GM18861 (cell line): ENCODE measurements around the gene SNX32.
A peak's percentile ranks its signal among the peaks of the same experiment; 100 is the strongest.

Experiments used
- ATAC-seq: cut with Tn5 transposase; IDR thresholded peaks from one replicate; pipeline ENCODE4 v1.9.1; 2021; ENCODE audit not compliant: unreplicated experiment

SNX32 gene

DNA sequence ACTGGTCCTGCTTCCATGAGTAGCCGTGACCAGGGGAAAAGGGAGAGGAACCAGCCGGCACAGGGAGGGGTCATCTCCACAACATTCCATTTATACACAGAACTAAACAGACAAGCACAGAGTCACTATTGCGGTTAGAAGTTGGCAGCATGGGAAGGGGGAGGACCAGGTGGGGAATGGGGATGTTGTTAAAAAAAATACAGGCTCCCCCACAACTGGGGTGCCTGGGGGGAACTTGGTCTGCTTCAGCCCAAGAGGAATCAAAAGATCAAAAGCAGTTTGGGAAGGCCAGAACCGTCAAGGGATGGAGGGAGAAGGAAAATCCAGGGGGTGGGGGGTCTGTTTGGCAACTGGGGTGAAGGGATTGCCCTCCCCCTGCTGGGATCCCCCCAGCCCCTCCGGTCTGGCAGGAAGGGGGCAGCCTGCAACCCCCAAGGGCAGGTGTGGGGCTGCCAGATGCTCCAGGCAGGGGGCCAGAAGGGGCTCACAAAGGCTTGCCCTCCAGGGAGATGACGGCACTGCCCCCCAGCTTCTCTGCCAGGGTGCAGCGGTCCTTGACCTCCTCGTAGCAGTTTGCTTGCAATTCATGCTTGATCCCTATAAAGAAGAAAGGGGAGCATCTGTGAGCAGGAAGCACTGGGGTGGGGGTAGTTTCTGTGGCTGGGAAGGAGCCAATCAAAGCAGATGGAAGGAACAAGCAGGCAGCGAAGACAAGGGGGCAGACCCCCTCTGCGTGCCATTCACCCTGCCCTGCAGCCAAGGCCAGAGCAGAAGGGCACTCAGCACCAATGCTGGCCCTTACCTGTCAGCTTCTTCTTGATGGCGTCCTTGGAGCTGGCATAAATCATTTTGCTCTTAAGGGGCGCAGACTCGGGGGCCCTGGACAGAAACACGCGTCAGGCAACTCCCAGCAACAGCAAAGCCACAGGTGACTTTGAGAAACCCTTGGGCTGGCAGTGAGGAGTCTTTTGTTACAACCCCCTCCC lies 21.4 kb downstream of the SNX32 start:
- ATAC-seq, result no peak

DNA sequence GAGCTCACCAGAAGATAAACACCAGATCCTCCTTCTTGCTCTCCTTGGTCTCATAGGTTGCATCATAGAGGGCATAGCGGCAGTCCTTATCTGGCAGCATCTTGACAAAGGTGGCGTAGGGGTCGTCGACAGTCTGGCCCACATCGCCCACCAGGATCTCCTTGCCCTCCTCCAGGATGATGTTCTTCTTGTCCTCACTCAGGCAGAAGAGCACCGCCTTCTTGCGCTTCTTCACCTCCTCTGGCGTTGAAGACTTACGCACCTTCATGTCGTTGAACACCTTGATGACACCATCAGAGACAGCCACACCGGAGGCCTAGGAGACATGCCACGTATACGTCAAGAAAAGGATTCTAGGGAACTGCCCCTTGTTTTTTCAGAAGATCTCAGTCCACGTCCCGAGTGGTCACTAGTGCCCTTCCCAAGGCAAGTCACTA lies 22.2 kb downstream of the SNX32 start:
- ATAC-seq, result no peak

DNA sequence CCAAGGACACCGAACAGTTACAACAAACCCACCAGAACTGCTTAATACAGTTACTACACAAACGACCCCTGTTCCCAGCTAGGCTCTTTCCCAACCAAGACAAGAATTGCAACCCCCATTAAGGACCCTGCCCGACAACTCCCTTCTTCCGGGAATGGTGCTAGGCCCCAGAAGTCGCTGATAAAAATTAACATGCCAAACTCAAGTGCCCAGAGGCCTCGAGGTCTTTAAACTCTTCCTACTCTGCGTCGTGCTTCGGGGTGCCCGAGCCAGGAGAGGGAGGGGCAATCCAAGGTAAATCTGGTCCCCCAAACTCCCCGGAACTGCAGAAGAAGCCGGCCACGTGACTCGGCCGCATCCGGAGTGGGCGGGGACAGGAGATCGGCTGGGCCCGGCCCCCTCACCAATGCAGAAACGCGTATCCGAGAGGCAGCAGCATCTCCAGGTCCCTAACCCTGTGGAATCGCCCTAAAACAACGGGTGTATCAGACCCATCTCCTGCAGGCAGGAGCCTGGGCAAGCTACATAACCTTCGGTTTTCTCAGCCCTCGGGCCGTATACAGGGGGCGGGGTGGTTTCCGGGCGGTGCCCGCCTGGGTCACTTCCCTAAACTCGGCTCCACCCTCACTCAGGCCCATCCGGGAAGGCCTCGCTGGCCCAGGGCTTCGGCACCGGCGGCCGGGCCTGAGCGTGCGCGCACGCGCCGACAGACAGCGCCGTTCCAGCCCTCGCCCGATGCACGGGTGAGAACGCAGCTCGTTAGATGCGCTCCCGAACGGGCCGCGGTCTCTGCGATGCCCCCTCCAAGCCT lies 23.1 kb downstream of the SNX32 start:
- ATAC-seq, result no peak

DNA sequence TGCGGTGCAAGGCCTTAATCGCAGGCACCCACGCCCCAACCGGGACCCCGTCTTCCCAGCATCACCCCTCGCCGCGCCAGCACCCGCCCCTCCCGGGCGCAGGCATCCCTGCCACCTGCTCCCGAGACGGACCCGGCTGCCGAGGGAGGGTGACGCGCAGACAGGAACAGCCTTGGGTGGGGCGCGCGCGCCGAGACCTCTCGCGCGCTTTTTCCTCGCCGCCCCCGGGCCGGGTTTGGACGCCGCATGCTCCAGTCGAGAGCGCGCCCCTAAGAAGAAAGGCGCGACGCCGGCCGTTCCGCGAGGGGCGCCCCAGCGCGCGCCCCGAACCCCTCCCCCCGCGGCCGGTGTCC lies 23.7 kb downstream of the SNX32 start:
- ATAC-seq, result no peak

DNA sequence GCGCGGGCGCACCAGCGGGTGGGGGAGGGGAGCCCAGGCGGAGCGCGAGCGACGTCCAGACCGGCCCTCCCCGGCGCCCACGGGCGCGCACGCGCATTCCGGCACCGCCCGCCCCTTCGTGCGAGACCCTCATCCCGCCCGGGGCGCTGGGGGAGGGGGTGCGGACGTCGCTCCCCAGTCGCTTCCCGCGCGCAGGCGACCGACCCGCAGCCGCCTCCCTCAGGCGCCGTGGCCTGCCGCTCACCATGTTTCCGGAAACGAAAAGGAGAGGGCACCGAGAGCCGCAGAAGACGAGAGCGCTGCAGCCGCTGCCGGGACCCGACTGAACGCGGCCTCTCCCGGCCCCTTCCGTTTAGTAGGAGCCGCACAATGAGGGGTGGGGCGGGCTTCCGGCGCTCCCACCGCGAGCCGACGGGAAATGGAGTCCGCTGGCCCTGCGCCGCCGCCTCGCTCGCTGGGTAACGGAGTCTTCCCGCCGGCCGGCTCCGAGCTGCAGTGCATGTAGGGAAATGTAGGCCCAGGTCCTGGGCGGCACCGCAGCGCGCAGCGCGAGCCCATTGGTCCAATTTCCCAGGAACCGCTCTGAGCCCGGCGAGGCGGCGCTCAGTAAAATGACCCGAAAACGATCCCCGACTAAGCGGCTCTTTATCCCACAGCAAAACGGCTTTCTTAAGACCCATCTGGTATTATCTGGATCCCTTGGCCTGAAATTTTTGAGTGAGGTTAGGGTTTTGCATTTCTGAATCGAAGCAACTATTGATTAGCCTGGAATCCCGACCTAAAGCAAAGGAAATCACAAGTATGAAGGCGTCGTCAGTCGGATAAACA lies 24.3 kb downstream of the SNX32 start, which contains the start of gene CFL1:
CFL1 (minus strand) TSS at position 328 of the 828 bp plus-strand sequence; CDS start at position 247, 81 bp downstream.
- peak; percentile 41 for ATAC-seq

DNA sequence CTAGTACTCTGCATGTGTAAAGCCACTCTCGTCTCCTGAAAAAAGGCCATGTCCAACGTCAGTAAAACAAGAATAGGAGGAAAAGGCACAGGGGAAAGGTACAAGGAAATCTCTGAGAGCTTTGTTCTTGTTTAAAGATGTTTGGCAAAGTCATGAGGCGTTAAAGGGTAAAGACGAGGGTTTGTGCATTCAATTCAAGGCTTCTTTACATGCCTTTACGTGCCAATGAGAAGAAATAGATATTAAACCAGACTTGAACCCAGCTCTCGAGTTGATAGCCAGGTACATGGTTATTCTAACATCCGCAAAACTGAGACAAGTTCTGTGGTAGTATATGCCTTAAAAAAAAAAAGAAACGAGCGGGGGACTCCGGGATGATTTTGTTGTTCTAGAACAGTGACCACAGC lies 24.9 kb downstream of the SNX32 start:
- no peak for ATAC-seq

DNA sequence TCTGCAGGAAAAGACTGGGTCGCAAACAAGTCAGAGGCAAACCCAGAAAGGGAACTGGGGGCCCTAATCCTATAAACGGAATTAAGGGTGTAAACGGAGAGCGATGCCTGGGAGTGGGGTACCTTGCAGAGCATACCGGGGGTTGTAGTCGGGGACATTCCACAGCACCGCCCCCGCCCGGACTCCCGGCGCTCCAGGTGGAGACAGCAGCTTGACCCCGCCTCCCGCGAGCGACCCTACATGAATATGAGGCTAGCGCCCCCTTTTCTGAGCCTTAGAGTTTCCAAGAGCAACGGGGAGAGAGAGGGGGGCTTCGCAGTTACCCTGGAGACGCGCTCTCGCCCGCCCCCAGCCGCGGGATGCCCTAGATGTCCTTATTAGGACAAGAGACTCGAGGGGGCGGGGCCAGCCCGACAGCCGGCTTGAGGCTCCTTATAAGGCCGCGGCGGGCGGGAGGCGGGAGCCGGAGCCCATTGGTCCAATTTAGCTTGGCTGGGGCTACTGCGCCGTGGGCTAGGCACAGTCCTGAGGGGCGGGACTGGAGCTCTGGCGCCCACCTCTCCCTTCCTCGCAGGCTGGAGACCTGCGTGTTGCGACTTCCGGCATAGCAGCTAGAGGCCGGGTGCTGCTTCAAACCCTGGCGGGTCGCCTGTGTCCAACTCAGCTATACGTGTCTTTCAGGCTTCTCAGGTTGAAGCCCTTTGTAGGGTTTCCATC lies 25.5 kb downstream of the SNX32 start:
- ATAC-seq, result peak; percentile 50

DNA sequence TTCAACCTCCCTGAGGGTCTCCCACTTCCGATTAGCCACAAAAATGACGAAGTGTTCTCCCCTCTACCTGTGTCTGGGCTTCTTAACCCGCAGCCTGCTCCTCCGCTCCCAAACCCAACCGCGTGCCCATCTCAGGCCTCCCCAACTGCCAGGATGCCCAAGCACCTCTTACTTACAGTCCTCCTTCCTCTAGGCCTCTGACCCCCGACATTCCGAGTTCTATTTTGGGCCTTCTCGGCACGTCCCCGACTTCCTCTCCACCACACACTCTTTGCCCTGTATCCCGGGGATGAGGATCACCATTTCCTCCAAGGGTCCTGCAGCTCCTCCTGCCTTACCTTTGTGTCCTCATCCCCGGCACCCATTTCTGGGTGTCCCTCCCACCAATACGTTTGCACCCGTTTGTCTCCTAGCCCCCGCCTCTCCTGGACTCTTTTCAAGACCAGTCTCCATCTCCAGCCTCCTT lies 26.1 kb downstream of the SNX32 start:
- no peak for ATAC-seq

DNA sequence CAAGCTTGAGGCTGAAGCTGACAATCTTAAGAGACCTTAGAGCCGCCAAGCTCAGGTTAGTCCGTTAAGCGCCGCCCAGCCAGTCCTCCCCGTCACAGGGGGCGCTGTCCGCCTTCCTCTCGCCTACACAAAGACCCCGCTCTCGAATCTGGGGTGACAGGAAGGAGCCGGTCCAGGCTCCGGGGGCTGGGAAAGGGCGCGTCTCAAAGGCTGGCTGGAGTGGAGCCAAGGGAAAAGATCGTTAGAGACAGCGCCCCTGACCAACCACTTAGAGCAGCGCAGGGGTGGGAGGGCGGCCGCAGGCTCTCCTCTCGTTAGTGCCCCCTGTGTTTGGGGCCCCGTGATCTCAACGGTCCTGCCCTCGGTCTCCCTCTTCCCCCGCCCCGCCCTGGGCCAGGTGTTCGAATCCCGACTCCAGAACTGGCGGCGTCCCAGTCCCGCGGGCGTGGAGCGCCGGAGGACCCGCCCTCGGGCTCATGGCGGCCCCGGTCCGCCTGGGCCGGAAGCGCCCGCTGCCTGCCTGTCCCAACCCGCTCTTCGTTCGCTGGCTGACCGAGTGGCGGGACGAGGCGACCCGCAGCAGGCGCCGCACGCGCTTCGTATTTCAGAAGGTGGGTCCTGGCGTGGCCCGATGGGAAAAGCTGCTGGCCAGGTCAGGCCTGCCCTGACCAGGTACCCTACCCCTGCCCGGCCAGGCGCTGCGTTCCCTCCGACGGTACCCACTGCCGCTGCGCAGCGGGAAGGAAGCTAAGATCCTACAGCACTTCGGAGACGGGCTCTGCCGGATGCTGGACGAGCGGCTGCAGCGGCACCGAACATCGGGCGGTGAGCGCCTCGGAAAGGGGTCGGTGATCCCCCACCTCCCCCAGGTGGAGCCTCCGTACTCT lies 26.8 kb downstream of the SNX32 start, which contains the start of gene MUS81:
MUS81 (plus strand) TSS at position 156 of the 887 bp plus-strand sequence; CDS start at position 477, 321 bp downstream.
- ATAC-seq, result peak; percentile 18

DNA sequence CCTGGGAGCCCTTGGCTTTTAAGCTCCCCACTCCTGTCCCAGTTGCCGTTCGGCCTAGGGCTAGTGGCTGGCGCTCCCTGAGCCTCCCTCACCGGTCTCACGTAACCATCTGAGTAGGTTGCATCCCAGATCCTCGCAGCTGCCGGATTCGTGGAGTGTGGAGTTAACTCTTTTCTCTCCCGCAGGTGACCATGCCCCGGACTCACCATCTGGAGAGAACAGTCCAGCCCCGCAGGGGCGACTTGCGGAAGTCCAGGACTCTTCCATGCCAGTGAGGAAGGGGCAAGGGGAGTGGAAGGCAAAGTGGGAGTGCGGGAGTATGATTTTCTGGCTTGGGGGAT lies 27.4 kb downstream of the SNX32 start:
- ATAC-seq, result no peak

DNA sequence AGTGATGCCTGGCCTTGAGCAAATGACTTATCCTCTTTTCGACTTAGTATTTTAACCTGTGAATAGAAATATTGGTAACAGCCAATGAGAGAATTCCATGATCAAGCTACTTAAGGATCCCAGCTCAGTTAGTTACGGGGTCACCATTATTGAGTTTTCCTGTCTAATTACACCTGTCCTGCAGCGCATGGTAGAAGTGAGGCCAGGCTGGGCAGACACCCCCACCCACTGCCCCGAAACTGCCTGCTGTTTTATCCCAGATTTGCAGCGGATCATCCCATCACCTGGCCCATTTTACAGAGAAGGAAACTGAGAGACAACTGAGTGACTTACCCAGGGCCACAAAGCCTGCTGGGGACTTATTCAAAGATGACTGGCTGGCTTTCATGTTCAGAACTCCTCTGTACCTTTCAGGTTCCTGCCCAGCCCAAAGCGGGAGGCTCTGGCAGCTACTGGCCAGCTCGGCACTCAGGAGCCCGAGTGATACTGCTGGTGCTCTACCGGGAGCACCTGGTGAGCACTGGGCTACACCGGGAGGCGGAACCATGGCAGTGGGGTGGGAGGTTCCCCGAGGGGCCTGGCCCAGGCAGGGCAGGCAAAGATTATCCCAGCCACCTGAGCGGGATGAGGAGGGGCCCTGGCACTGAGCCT lies 27.9 kb downstream of the SNX32 start:
- ATAC-seq, result no peak

DNA sequence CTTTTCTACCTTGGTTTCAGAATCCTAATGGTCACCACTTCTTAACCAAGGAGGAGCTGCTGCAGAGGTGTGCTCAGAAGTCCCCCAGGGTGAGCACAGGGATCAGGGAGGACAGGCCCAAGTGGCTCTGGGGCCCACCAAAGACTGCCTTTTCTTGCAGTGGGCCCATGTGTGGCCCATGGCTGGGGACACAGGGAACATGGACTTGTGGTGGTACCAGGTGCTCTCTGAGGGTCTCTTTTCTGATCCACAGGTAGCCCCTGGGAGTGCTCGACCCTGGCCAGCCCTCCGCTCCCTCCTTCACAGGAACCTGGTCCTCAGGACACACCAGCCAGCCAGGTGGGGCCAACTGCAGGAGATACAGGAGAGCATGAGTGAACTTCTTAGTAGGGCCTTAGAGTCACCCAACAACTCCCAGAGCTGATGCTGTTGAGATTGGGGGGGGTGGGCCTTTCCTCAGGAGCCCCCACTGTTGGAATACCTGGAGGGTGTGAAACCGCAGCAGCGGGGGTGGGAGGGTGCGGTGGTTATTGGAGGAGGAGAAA lies 28.5 kb downstream of the SNX32 start:
- ATAC-seq, result no peak

DNA sequence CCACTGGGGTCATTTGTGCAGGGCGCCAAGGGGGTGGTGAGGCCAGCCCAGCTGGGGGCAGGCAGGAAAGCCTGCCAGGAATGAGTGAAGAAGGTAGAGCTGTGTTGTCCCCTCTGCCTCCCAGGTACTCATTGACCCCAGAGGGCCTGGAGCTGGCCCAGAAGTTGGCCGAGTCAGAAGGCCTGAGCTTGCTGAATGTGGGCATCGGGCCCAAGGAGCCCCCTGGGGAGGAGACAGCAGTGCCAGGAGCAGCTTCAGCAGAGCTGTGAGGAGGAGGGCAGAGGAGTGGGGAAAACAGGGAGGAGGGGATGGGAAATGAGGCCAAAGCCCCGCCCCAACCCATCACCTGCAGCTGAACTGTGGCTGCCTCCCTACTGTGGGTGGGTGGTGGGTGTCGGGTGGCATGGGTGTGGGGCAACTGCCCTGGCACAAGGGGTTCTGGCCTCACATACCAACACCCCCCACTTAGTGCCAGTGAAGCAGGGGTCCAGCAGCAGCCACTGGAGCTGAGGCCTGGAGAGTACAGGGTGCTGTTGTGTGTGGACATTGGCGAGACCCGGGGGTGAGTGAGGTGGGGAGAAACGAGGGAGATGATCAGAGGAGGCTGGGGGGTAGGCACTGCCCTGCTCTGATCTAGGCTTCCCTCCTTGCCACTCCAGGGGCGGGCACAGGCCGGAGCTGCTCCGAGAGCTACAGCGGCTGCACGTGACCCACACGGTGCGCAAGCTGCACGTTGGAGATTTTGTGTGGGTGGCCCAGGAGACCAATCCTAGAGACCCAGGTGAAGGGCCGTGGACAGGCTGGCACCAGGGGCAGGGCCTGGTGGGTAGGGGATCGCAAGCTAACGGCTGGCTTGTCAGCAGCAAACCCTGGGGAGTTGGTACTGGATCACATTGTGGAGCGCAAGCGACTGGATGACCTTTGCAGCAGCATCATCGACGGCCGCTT lies 29.5 kb downstream of the SNX32 start:
- ATAC-seq, result no peak

DNA sequence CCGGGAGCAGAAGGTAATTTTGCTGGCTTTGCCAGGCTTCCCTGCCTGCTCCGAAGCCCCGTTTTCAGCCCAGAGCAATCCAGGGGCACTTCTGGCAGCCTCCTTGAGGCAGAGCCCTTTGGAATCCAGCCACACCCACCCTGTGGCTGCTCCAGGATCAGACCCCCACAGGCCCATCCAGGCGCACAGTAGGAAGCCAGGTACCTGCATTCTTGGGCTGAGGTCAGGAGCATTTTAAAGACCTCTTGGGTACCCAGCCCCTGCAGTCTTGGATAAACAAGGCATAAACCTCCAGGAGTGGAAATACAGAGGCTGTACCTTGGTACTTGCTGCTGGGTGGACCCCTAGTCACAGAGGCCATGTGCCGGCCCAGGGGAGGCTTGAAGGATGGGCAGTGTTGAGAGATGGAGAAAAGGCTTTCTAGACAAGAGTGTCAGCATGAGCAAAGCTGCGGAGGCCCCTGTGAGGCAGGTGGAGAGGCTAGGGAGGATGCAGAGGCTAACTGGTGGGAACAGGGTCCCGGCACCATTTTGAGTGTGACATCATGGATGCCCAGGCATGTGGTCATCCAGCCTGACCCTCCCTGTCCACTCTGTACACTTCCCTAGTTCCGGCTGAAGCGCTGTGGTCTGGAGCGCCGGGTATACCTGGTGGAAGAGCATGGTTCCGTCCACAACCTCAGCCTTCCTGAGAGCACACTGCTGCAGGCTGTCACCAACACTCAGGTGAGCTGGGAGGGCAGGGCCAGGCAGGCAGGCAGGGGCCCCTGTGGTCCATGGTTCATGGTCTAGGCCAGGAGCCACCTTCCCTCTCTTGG lies 30.3 kb downstream of the SNX32 start:
- ATAC-seq, result no peak

DNA sequence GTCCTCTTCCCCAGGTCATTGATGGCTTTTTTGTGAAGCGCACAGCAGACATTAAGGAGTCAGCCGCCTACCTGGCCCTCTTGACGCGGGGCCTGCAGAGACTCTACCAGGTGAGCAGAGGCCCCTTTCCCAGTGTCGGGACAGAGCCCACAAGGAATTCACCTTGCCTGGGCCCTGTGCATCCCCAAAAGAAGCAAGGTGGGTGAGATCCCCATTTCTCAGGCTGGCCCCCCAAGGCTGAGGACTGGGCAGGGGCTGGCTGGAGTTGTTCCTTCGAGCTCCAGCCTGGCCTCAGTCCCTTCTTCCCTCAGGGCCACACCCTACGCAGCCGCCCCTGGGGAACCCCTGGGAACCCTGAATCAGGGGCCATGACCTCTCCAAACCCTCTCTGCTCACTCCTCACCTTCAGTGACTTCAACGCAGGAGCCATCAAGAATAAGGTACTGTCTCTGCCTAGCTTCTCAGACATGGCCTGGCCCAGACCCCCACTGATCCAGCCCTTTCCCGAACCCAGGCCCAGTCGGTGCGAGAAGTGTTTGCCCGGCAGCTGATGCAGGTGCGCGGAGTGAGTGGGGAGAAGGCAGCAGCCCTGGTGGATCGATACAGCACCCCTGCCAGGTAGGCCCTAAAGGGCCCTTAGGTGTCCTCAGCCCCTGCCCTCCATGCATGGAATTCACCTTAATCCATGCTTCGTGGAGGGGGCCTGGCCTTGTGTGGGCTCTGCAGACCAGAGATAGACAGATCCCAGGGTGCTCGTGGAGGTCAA lies 31.1 kb downstream of the SNX32 start:
- no peak for ATAC-seq
